GM10248 (cell line): Measurements from ENCODE around the gene BHLHE23.

Source experiments
- CTCF ChIA-PET: fragments of 300-600 bp; sonication (Branson Sonifier 250); formaldehyde crosslinking; extraction: SDS; loops from one replicate; lab custom pipeline; 2021; ENCODE audit warnings: antibody characterized with exemption; lab: Yijun Ruan, JAX
- POLR2A ChIA-PET: fragments of 350-650 bp; sonication (Branson Sonifier 250); formaldehyde crosslinking; extraction: SDS; loops from one replicate; lab custom pipeline; 2020; ENCODE audit warnings: antibody characterized with exemption; lab: Yijun Ruan, JAX
- DNase-seq: peaks from one replicate; pipeline ENCODE4 v3.0.0; 2012; ENCODE audit errors: extremely low spot score
- CTCF ChIP-seq: IDR thresholded peaks from 2 replicates; pipeline ENCODE4 v1.5.1; 2012; ENCODE audit warnings: mild to moderate bottlenecking, low read depth; ENCODE audit errors: extremely low read depth, missing control alignments, control extremely low read depth

BHLHE23 gene

GRCh38 chr20:63007646-63008488, 1.1 kb upstream of the BHLHE23 start:
- ChIA-PET CTCF (interaction anchor here (1.3 to 2.9 kb wide), 9 partner anchors 9 to 185 kb away, joined by 3 to 33 read pairs (median 8); partner anchors contain the start of gene SLC17A9), POLR2A (no interaction called here)
- TF ChIP-seq CTCF = no peak
- no peak for DNase-seq

GRCh38 chr20:63007360-63007645, 539 bp upstream of the BHLHE23 start:
- POLR2A ChIA-PET = no interaction called here
- CTCF ChIA-PET = interaction anchor here (1.3 kb wide), 1 partner anchor 106 kb away, joined by 3 read pairs; no protein-coding TSS in a partner anchor
- DNase-seq = no peak
- no peak for TF ChIP-seq CTCF

- TF ChIP-seq CTCF = no peak
- CTCF ChIA-PET = interaction anchor here (2.1 kb wide), 1 partner anchor 35 kb away, joined by 6 read pairs; no protein-coding TSS in a partner anchor
- DNase-seq = no peak
Observed at GRCh38 chr20:63005862-63006539, 763 bp downstream of the BHLHE23 start.

GRCh38 chr20:63005365-63005861, 1.4 kb downstream of the BHLHE23 start:
- POLR2A ChIA-PET = no interaction called here
- CTCF ChIA-PET = interaction anchor here (2.1 kb wide), 1 partner anchor 34 kb away, joined by 6 read pairs; no protein-coding TSS in a partner anchor
- DNase-seq = no peak
- no peak for TF ChIP-seq CTCF

More at GRCh38 chr20:63005862-63006539, 763 bp downstream of the BHLHE23 start:
- POLR2A ChIA-PET = no interaction called here

- POLR2A ChIA-PET = no interaction called here
- CTCF ChIA-PET = interaction anchor here (1.5 to 2.1 kb wide), 2 partner anchors 34 to 51 kb away, joined by 3 to 6 read pairs; no protein-coding TSS in a partner anchor
- TF ChIP-seq CTCF = no peak
Observed at GRCh38 chr20:63004607-63005364, 2.0 kb downstream of the BHLHE23 start.

GRCh38 chr20:63003546-63003945, 3.2 kb downstream of the BHLHE23 start:
- DNase-seq = no peak
- TF ChIP-seq CTCF = no peak
- POLR2A ChIA-PET = no interaction called here
- CTCF ChIA-PET = interaction anchor here (1.5 kb wide), 1 partner anchor 52 kb away, joined by 3 read pairs; no protein-coding TSS in a partner anchor

More at GRCh38 chr20:63004607-63005364, 2.0 kb downstream of the BHLHE23 start:
- DNase-seq = no peak
